ENCODE results near the gene PCF11. TPM values are rescaled to one million over a fixed set of nuclear protein-coding genes. Genes with fewer than 3 reads are reported as not detected.
"Not testable (repeated sequence)": the region's sequence is repeated elsewhere in the genome, so short reads cannot be mapped to it uniquely, and the experiment has no call there.

The PCF11 gene
- total RNA-seq, 1 donor from 2014 or later, result 24.5 TPM

- ATAC-seq, result no peak
- DNase-seq (ENCODE audit: missing footprints), result no peak
- intact Hi-C loops (cut with DNase I), result no loop called here
Observed at GRCh38 chr11:83181815-83182214, 24.9 kb downstream of the PCF11 start.

GRCh38 chr11:83185767-83186166, 28.8 kb downstream of the PCF11 start:
- no peak for ATAC-seq
- intact Hi-C loops (cut with DNase I), result no loop called here
- no peak for DNase-seq (ENCODE audit: missing footprints)

- ATAC-seq (peak; percentile 33), DNase-seq (ENCODE audit: missing footprints) (no peak)
- intact Hi-C loops (cut with DNase I), result no loop called here
Observed at GRCh38 chr11:83187465-83187864, 30.5 kb downstream of the PCF11 start.

- DNase-seq (ENCODE audit: missing footprints) (no peak), ATAC-seq (no peak)
- intact Hi-C loops (cut with DNase I), result loop anchor here (5.0 kb wide), 1 partner anchor 119 kb away; the partner anchor contains the start of gene RAB30
Observed at GRCh38 chr11:83191491-83191890, 34.6 kb downstream of the PCF11 start.

- intact Hi-C loops (cut with DNase I), result loop anchor here (2.0 to 5.0 kb wide), 2 partner anchors 35 to 120 kb away; partner anchors contain the start of genes PCF11 and RAB30
- ATAC-seq (no peak), DNase-seq (ENCODE audit: missing footprints) (no peak)
Observed at GRCh38 chr11:83191986-83192385, 35.1 kb downstream of the PCF11 start.

- intact Hi-C loops (cut with DNase I), result loop anchor here (1.0 to 5.0 kb wide), 3 partner anchors 36 to 291 kb away; partner anchors contain the start of genes DDIAS, PCF11 and RAB30
- DNase-seq (ENCODE audit: missing footprints) (no peak), ATAC-seq (no peak)
Observed at GRCh38 chr11:83192606-83193245, 35.8 kb downstream of the PCF11 start.

GRCh38 chr11:83193315-83194280, 36.7 kb downstream of the PCF11 start, which contains the start of gene ANKRD42:
Gene ANKRD42 (plus strand): TSS chr11:83193712. CDS start chr11:83194671, 959 bp downstream.
- intact Hi-C loops (cut with DNase I), result loop anchor here (1.0 to 5.0 kb wide), 3 partner anchors 37 to 292 kb away; partner anchors contain the start of genes DDIAS, PCF11 and RAB30
- DNase-seq (ENCODE audit: missing footprints) (peak; percentile 95), ATAC-seq (peak; percentile 96)

GRCh38 chr11:83194281-83195142, 37.6 kb downstream of the PCF11 start:
- peak; percentile 78 for ATAC-seq
- intact Hi-C loops (cut with DNase I), result loop anchor here (5.0 kb wide), 1 partner anchor 122 kb away; the partner anchor contains the start of gene RAB30
- peak; percentile 86 for DNase-seq (ENCODE audit: missing footprints)

GRCh38 chr11:83195143-83195466, 38.2 kb downstream of the PCF11 start:
- no peak for DNase-seq (ENCODE audit: missing footprints)
- intact Hi-C loops (cut with DNase I), result no loop called here
- no peak for ATAC-seq

- intact Hi-C loops (cut with DNase I), result no loop called here
- no peak for ATAC-seq
- no peak for DNase-seq (ENCODE audit: missing footprints)
Observed at GRCh38 chr11:83195649-83196048, 38.7 kb downstream of the PCF11 start.

GRCh38 chr11:83200035-83200434, 43.1 kb downstream of the PCF11 start:
- DNase-seq (ENCODE audit: missing footprints), result no peak
- intact Hi-C loops (cut with DNase I), result no loop called here
- ATAC-seq, result no peak

GRCh38 chr11:83205608-83206185, 48.8 kb downstream of the PCF11 start:
- intact Hi-C loops (cut with DNase I), result no loop called here
- DNase-seq (ENCODE audit: missing footprints), result no peak
- ATAC-seq, result no peak

- no peak for ATAC-seq
- intact Hi-C loops (cut with DNase I), result no loop called here
- no peak for DNase-seq (ENCODE audit: missing footprints)
Observed at GRCh38 chr11:83206221-83206620, 49.3 kb downstream of the PCF11 start.

- ATAC-seq; intact Hi-C loops (cut with DNase I); DNase-seq (ENCODE audit: missing footprints): not testable (repeated sequence)
Observed at GRCh38 chr11:83206771-83207382, 49.9 kb downstream of the PCF11 start.

GRCh38 chr11:83219095-83219494, 62.2 kb downstream of the PCF11 start:
- intact Hi-C loops (cut with DNase I), result no loop called here
- no peak for DNase-seq (ENCODE audit: missing footprints)
- ATAC-seq, result no peak

GRCh38 chr11:83220260-83220659, 63.3 kb downstream of the PCF11 start:
- no peak for ATAC-seq

GRCh38 chr11:83221694-83222093, 64.8 kb downstream of the PCF11 start:
- no peak for ATAC-seq
- intact Hi-C loops (cut with DNase I), result no loop called here
- DNase-seq (ENCODE audit: missing footprints), result no peak

More at GRCh38 chr11:83220260-83220659, 63.3 kb downstream of the PCF11 start:
- DNase-seq (ENCODE audit: missing footprints), result no peak
- intact Hi-C loops (cut with DNase I), result no loop called here

GRCh38 chr11:83222499-83222898, 65.6 kb downstream of the PCF11 start:
- DNase-seq (ENCODE audit: missing footprints) (no peak), ATAC-seq (no peak)
- intact Hi-C loops (cut with DNase I), result no loop called here

Measured in Right ventricle myocardium inferior (tissue), 1 donor.